B cell (primary cell): ENCODE measurements around the gene MEIKIN. TPM values are rescaled to one million over a fixed set of nuclear protein-coding genes. Genes with fewer than 3 reads are reported as not detected.

Experiments used
- ATAC-seq: fragments of 200-7000 bp; cut with Tn5 transposase; one replicate; pipeline ENCODE4 v1.10.0; 2021; ENCODE audit warnings: low read depth, mild to moderate bottlenecking, moderate number of reproducible peaks, moderate library complexity
- CTCF ChIA-PET: fragments of 350-600 bp; sonication (Branson Sonifier 250); formaldehyde crosslinking; loops from one replicate; lab custom pipeline; 2021; ENCODE audit warnings: antibody characterized with exemption, inconsistent platforms; lab: Charles Lee
- POLR2A ChIA-PET: fragments of 350-600 bp; sonication (Branson Sonifier 250); formaldehyde crosslinking; loops from one replicate; lab custom pipeline; 2021; ENCODE audit warnings: antibody characterized with exemption; lab: Charles Lee
- DNase-seq: peaks from one replicate; pipeline ENCODE4 v3.0.0; 2013
- H2AFZ ChIP-seq: 2 replicates; pipeline ENCODE4 v1.6.1; 2012; ENCODE audit warnings: mild to moderate bottlenecking, low read depth, low read length; ENCODE audit not compliant: insufficient read depth, poor library complexity, severe bottlenecking
- H3K27ac ChIP-seq, 2 donors: 1 replicate in 1 of 2; 2 replicates in 1 of 2; pipeline ENCODE4 v1.5.1; 2012 to 2013; ENCODE audit warnings: low read length in 2 of 2, mild to moderate bottlenecking in 2 of 2, moderate library complexity in 1 of 2
- H3K27me3 ChIP-seq, 4 experiments: fragments of 200-600 bp in 1 of 4; sonication (generic) in 1 of 4; replicated peaks in 1 of 4; 1 replicate in 2 of 4; 2 replicates in 2 of 4; pipeline versions ENCODE4 v1.6.1 to v1.7.0; 2013 to 2016; ENCODE audit warnings: low read length in 3 of 4, mild to moderate bottlenecking in 2 of 4, mixed read lengths in 1 of 4, moderate library complexity in 1 of 4; ENCODE audit not compliant: insufficient read depth in 4 of 4, control insufficient read depth in 3 of 4; ENCODE audit errors: control extremely low read depth in 1 of 4
- H3K36me3 ChIP-seq, 2 experiments: replicated peaks in 1 of 2; 1 replicate in 1 of 2; 2 replicates in 1 of 2; pipeline versions ENCODE4 v1.6.1 to v1.7.1; 2013; ENCODE audit warnings: low read length in 1 of 2; ENCODE audit not compliant: insufficient read depth in 2 of 2, control insufficient read depth in 1 of 2; ENCODE audit errors: control extremely low read depth in 1 of 2, extremely low read depth in 1 of 2
- H3K4me1 ChIP-seq, 2 donors: fragments of 200-600 bp in 1 of 2; sonication (generic) in 1 of 2; 1 replicate in 1 of 2; 2 replicates in 1 of 2; pipeline versions ENCODE4 v1.5.1 to v1.6.1; 2013 to 2017; ENCODE audit warnings: low read length in 2 of 2; ENCODE audit not compliant: control insufficient read depth in 2 of 2, insufficient read depth in 2 of 2
- H3K4me2 ChIP-seq: replicated peaks from 2 replicates; pipeline ENCODE3; 2012; ENCODE audit warnings: mild to moderate bottlenecking, low read depth, low read length; ENCODE audit not compliant: poor library complexity, severe bottlenecking
- H3K4me3 ChIP-seq, 5 experiments: fragments of 200-600 bp in 1 of 5; sonication (generic) in 1 of 5; 1 replicate in 3 of 5; 2 replicates in 2 of 5; pipeline versions ENCODE4 v1.5.1 to v1.7.0; 2011 to 2016; ENCODE audit warnings: low read length in 4 of 5, mild to moderate bottlenecking in 4 of 5, low read depth in 2 of 5, control low read depth in 1 of 5, moderate library complexity in 1 of 5; ENCODE audit not compliant: insufficient read depth in 1 of 5; ENCODE audit errors: control extremely low read depth in 1 of 5, extremely low read depth in 1 of 5
- H3K79me2 ChIP-seq: fragments of 200-600 bp; sonication (generic); one replicate; pipeline ENCODE4 v1.6.0; 2016; ENCODE audit warnings: low read length; ENCODE audit not compliant: control insufficient read depth, insufficient read depth
- H3K9ac ChIP-seq: fragments of 200-600 bp; sonication (generic); 2 replicates; pipeline ENCODE4 v1.6.1; 2017; ENCODE audit warnings: mild to moderate bottlenecking, low read length, moderate library complexity
- H3K9me3 ChIP-seq, 3 donors: one replicate each; pipeline versions ENCODE4 v1.6.1 to v1.7.1; 2013; ENCODE audit warnings: low read length in 2 of 3; ENCODE audit not compliant: control insufficient read depth in 2 of 3, insufficient read depth in 1 of 3; ENCODE audit errors: control extremely low read depth in 1 of 3
- H4K20me1 ChIP-seq: 2 replicates; pipeline ENCODE4 v1.6.0; 2012; ENCODE audit warnings: mild to moderate bottlenecking, low read length; ENCODE audit not compliant: insufficient read depth, control insufficient read depth, poor library complexity, severe bottlenecking
- H3K27ac Mint-ChIP-seq: one replicate; pipeline ENCODE4 v1.8.0; 2021; ENCODE audit warnings: mixed read lengths
- H3K27me3 Mint-ChIP-seq: one replicate; pipeline ENCODE4 v1.8.0; 2021; ENCODE audit warnings: mixed read lengths
- H3K4me1 Mint-ChIP-seq: one replicate; pipeline ENCODE4 v1.8.0; 2021; ENCODE audit warnings: mixed read lengths
- H3K4me3 Mint-ChIP-seq: one replicate; pipeline ENCODE4 v1.8.0; 2021; ENCODE audit warnings: mixed read lengths
- H3K9me3 Mint-ChIP-seq: one replicate; pipeline ENCODE4 v1.8.0; 2022; ENCODE audit warnings: mixed read lengths; ENCODE audit not compliant: insufficient read depth
- EZH2 ChIP-seq: IDR thresholded peaks from 2 replicates; pipeline ENCODE4 v1.6.1; 2012; ENCODE audit warnings: borderline replicate concordance, low read depth, mild to moderate bottlenecking, moderate library complexity, low read length; ENCODE audit not compliant: insufficient read depth, poor library complexity, severe bottlenecking
- WGBS: methylation state at CpG from one replicate; pipeline ENCODE4 v1.1.5; 2013; ENCODE audit warnings: missing lambda C conversion rate; ENCODE audit not compliant: insufficient coverage; 5-methylcytosine and 5-hydroxymethylcytosine counted together
- intact Hi-C: fragments of 100-400 bp; cut with micrococcal nuclease; formaldehyde crosslinking; loops from one replicate; pipeline ENCODE4 v1.10.0; 2022
- polyA plus RNA-seq: library from polyadenylated mRNA; depleted of rRNA; stranded (reverse); fragments of >200 nt; gene quantifications from 2 replicates; pipeline ENCODE4 v1.2.3, GENCODE V29; 2012
- total RNA-seq, 2 donors: library from RNA; stranded (reverse); fragments of 120-200 nt in 1 of 2; gene quantifications; 1 replicate in 1 of 2; 2 replicates in 1 of 2; pipeline versions ENCODE4 v1.2.3 to v1.2.4, GENCODE V29; 2013 to 2022
- TF ChIP-seq, protein P1 (sequence below): fragments of 200-600 bp; IDR thresholded peaks from one replicate; pipeline ENCODE4 v1.8.0; 2022; ENCODE audit warnings: antibody characterized with exemption, mild to moderate bottlenecking

MEIKIN gene
- total and polyA plus RNA-seq, 2 donors (not counting 1 experiment from before 2014, with no cell fraction given) = not detected

DNA sequence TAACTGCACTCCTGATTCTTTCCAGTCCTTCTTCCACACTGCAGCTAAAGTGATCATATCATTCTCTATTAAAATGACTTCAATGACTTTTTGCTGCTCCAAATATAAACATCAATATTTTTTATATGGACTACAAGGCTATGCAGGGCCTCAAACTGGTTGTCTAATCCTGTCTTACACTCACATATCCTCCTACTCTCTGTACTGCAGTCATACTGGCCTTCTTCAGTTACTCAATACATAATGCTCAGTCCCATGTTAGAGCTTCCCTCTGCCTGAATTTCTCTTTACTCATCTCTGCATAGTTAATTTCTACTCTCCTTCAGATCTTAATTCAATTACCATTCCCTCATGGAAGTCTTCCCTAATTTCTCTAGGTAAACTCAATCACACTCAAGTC is 3.4 kb downstream of the MEIKIN start:
- H3K27me3 ChIP-seq = no peaks in the 10 kb centered on the region
- H3K79me2 ChIP-seq = no peaks in the 10 kb centered on the region
- no peaks in the 10 kb centered on the region for H3K4me1 ChIP-seq
- H3K9me3 Mint-ChIP-seq = no peaks in the 10 kb centered on the region
- H3K36me3 ChIP-seq = no peaks in the 10 kb centered on the region
- no peak overlapping the region for H3K27ac ChIP-seq
- intact Hi-C loops = no loop called here
- no peak overlapping the region for H3K4me3 ChIP-seq
- no peak for TF ChIP-seq EZH2
- TF ChIP-seq, protein P1, sequence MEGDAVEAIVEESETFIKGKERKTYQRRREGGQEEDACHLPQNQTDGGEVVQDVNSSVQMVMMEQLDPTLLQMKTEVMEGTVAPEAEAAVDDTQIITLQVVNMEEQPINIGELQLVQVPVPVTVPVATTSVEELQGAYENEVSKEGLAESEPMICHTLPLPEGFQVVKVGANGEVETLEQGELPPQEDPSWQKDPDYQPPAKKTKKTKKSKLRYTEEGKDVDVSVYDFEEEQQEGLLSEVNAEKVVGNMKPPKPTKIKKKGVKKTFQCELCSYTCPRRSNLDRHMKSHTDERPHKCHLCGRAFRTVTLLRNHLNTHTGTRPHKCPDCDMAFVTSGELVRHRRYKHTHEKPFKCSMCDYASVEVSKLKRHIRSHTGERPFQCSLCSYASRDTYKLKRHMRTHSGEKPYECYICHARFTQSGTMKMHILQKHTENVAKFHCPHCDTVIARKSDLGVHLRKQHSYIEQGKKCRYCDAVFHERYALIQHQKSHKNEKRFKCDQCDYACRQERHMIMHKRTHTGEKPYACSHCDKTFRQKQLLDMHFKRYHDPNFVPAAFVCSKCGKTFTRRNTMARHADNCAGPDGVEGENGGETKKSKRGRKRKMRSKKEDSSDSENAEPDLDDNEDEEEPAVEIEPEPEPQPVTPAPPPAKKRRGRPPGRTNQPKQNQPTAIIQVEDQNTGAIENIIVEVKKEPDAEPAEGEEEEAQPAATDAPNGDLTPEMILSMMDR = no peak
- peaks cover 0 to 11% (median 0%) of the 10 kb centered on the region in 3 donors for H3K9me3 ChIP-seq
- H3K27me3 Mint-ChIP-seq = peaks cover 17% of the 10 kb centered on the region
- no peak overlapping the region for H3K9ac ChIP-seq
- POLR2A ChIA-PET = no interaction called here
- peaks cover 8% of the 10 kb centered on the region for H3K4me1 Mint-ChIP-seq
- DNase-seq (no peak), ATAC-seq (no peak)
- H3K27ac Mint-ChIP-seq = no peak overlapping the region
- no peak overlapping the region for H3K4me3 Mint-ChIP-seq
- H2AFZ ChIP-seq = no peak overlapping the region
- H3K4me2 ChIP-seq = no peak overlapping the region
- H4K20me1 ChIP-seq = no peaks in the 10 kb centered on the region
- CTCF ChIA-PET = no interaction called here

DNA sequence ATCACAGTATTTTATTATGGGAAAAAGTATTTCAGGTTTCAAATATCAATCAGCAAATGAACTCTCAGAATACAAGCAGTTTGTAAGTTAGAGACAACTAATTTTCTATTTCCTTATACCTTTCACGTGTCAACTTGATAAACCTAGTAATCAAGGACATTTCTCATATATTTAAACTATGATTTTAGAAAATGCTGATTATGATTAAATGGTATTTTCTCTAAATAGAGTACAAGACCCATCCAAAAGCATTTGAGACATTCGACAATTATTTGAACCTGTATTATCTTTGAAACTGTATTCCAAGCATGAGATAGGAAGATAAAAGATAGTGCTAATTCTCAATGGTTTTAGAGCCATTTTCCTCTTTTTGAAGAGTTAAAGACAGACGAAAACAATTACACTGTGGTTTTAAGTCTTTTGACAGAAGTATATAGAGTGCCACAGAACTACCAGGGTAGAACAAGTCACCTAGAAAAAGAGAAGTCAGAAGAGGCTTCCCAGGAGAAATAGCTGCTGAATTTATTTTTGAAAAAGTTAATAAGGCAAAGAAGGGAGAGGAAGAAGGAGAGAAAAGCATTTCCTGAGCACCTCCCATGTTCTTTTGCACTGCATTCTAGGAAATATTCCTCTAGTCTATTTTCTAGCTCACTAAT is 5.6 kb downstream of the MEIKIN start:
- POLR2A ChIA-PET = no interaction called here

More for the DNA sequence above, 5.6 kb downstream of the MEIKIN start:
- no peaks in the 10 kb centered on the region for H3K9me3 ChIP-seq
- ATAC-seq (no peak), DNase-seq (no peak)
- H4K20me1 ChIP-seq = no peaks in the 10 kb centered on the region
- no peak for TF ChIP-seq EZH2
- TF ChIP-seq, protein P1 = no peak
- no peak overlapping the region for H3K4me3 ChIP-seq
- H3K27ac ChIP-seq = no peak overlapping the region
- Mint-ChIP-seq H3K4me3 (no peak overlapping the region), H3K27ac (no peak overlapping the region), H3K4me1 (peaks cover 7% of the 10 kb centered on the region), H3K9me3 (no peaks in the 10 kb centered on the region), H3K27me3 (peaks cover 25% of the 10 kb centered on the region)
- no peak overlapping the region for H3K9ac ChIP-seq
- no peak overlapping the region for H3K4me2 ChIP-seq
- no CpG with 5 or more reads among the region's 3 CpGs for WGBS
- H3K79me2 ChIP-seq = no peaks in the 10 kb centered on the region
- no peaks in the 10 kb centered on the region for H3K27me3 ChIP-seq
- intact Hi-C loops = no loop called here
- no peak overlapping the region for H2AFZ ChIP-seq
- CTCF ChIA-PET = no interaction called here
- H3K4me1 ChIP-seq = no peaks in the 10 kb centered on the region
- no peaks in the 10 kb centered on the region for H3K36me3 ChIP-seq
